ENCODE results near the gene SIPA1L3. TPM values are rescaled to one million over a fixed set of nuclear protein-coding genes. Genes with fewer than 3 reads are reported as not detected.

The SIPA1L3 gene
- total and polyA plus RNA-seq, 2 of the 13 experiments (the other 11 are each of a cell fraction or from before 2014, with no cell fraction given), result 5.5 to 7.7 TPM

GRCh38 chr19:37905946-37906868 is 801 bp upstream of the SIPA1L3 start, which contains the start of gene WDR87 (continued):
- TF ChIP-seq AFF4 (CRISPR knock-in tag; IDR thresholded peaks at IDR 0.05), result no peak
- no peak for TF ChIP-seq BATF2 (CRISPR knock-in tag; IDR thresholded peaks at IDR 0.05)
- peak; percentile 50; the same call in 1 of the 2 replicates for TF ChIP-seq NFKB2 (CRISPR knock-in tag; IDR thresholded peaks at IDR 0.05; ENCODE audit: borderline replicate concordance)
- TF ChIP-seq NONO (IDR thresholded peaks at IDR 0.05), result no peak
- TF ChIP-seq NONO (CRISPR knock-in tag; conservative IDR thresholded peaks at IDR 0.05), result no peak
- TF ChIP-seq UBTF (CRISPR knock-in tag; IDR thresholded peaks at IDR 0.05), result peak; percentile 7; the same call in 1 of the 2 replicates
- TF ChIP-seq ZNF138 (CRISPR knock-in tag; IDR thresholded peaks at IDR 0.05; ENCODE audit: low read depth), result no peak
- no peak for TF ChIP-seq GTF3A (CRISPR knock-in tag; conservative IDR thresholded peaks at IDR 0.05)
- no peak for TF ChIP-seq ZNF792 (CRISPR knock-in tag; IDR thresholded peaks at IDR 0.05)
- 0 out of 2 replicates have a peak, but pooled peaks have one; percentile 61 for TF ChIP-seq ZNF670 (CRISPR knock-in tag; IDR thresholded peaks at IDR 0.05; ENCODE audit: borderline replicate concordance)
- TF ChIP-seq GABPA (IDR thresholded peaks at IDR 0.05; ENCODE audit: low read depth, low read length), result peak; percentile 32; the same call in 1 of the 2 replicates
- TF ChIP-seq GABPA (CRISPR knock-in tag; IDR thresholded peaks at IDR 0.05; ENCODE audit: low read depth), result no peak
- no peak for TF ChIP-seq ASH2L (IDR thresholded peaks at IDR 0.05; ENCODE audit: insufficient read length, low read depth, low read length)
- peak; percentile 40; the same call in 1 of the 2 replicates for TF ChIP-seq ZNF331 (CRISPR knock-in tag; IDR thresholded peaks at IDR 0.05)
- no peak for TF ChIP-seq FUBP1 (CRISPR knock-in tag; IDR thresholded peaks at IDR 0.05; ENCODE audit: borderline replicate concordance)
- TF ChIP-seq KAT2B (IDR thresholded peaks at IDR 0.05; ENCODE audit: borderline replicate concordance, low read depth, low read length), result no peak
- no peak for TF ChIP-seq TOPORS (CRISPR knock-in tag; IDR thresholded peaks at IDR 0.05)
- TF ChIP-seq CBX2 (IDR thresholded peaks at IDR 0.05; ENCODE audit: low read depth, low read length), result no peak
- no peak for TF ChIP-seq CBX2 (CRISPR knock-in tag; IDR thresholded peaks at IDR 0.05; ENCODE audit: low read depth)
